Astrocyte of the hippocampus (primary cell): ENCODE results near the gene NFE2.
"Not testable (repeated sequence)": the region's sequence is repeated elsewhere in the genome, so short reads cannot be mapped to it uniquely, and the experiment has no call there.

ENCODE experiments used
- DNase-seq: peaks from one replicate; pipeline ENCODE4 v3.0.0; 2011; ENCODE audit warnings: low read depth, low spot score

Gene NFE2

DNA sequence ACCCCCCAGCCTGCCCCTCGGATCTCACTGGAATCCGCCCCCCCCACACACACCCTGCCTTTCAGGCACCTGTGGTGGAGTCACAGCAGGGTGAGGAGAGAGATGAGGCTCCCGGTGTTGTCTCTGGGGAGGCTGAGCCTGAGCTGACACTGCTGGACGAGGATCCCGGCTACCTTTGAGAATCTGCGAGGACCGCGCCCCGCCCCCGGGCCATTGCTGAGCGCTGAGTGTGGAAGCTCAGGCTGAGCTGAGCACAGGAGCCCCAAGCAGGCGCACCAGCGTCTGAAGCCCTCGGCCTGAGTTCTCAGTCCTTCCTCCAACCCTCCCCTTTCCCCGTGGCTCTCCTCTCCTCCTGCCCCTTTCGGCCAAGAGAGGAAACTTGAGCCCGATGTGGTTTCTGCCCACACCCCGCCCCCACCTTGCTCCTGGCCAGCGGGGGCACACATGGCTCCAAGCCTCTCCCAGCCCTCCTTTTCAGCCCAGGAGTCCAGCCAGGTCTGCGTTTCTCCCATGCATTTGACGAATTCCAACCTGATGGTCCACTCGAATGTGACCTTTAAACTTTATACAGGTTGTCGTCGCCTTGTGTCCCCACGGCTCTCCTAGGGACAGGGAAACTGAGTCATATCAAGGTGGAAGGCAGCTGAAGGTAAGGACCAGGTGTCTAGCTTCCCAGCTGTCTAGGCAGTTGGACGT is at the start of gene NFE2:
Gene NFE2 (minus strand): TSS at position 284 of the 696 bp plus-strand sequence. CDS start 5,767 bp downstream, outside the sequence.
- DNase-seq = peak; percentile 87

DNA sequence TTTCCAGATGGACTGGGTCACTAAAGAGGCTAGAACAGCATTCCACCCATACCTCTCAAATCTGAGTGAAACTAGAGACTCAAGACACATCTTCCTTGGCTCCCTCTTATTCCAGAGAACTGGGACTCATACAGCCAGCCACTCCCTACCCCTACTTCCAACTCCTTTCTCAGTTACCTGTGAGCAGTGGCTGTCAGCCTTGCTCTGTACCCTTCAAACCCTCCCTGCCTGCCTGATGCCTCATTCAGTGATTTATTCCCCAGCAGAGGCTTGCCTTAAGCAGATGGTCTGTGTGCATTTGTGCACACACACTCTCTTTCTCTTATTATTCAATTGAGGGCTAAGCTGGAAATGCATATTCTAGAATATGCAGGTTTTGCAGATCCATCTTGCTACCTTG is 48.9 kb upstream of the NFE2 start:
- no peak for DNase-seq

- no peak for DNase-seq
Observed at GRCh38 chr12:54349036-54349435, 48.2 kb upstream of the NFE2 start.

DNA sequence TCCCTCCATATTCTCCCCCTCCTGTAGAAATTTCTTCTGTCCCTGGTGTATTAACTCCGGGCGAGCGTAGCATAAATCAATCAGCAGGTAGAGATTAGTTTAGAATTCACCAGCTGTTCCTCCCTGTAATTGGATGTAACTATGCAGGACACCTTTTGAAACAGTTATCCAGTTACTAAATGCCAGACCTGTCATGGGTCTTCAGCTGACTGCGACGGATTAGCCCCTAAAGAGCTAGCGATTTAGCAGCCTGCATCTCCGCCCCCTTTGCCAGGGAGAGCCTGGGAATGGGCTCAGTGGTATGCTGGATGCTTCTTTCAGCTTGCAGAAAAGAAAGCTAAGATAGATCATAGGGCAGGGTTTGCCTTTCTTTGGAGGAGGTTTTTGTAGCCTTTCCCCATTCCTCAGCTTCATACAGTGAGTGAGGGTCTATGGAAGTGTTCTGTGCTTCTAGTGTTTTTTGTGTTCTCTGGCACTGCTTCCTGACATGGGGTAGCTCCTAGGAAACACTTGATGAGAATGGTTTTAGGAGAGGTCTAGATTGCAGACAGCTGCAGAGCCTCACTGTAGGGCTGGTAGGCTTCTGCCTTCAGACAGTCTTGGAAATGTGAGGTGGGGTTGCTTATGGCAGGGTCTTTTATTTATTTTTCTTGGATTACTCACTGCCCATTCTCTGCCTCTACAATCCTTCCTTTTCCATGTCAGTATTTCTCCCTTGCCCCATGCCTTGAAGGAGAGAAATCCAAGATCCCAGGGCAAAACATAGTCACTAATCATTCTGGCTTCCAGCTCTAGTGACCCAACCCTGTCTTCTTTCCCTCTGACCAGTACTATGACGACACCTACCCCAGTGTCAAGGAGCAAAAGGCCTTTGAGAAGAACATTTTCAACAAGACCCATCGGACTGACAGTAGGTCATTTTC is 40.8 kb upstream of the NFE2 start:
- DNase-seq = no peak

DNA sequence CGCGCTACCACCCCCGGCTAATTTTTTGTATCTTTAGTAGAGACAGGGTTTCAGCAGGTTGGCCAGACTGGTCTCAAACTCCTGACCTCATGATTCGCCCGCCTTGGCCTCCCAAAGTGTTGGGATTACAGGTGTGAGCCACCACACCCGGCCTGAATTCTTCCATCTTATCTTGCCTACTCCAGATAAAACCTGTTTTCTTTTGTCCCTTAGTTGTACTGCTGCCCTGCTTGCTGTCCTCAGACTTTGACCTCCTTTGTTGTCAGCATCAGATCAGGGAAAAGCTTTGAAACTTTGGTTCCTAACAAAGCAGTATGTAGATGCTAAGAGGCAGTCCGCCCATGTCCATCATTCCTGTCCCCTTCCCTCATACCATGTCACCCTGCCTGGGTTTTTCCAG is 40.0 kb upstream of the NFE2 start:
- no peak for DNase-seq

DNA sequence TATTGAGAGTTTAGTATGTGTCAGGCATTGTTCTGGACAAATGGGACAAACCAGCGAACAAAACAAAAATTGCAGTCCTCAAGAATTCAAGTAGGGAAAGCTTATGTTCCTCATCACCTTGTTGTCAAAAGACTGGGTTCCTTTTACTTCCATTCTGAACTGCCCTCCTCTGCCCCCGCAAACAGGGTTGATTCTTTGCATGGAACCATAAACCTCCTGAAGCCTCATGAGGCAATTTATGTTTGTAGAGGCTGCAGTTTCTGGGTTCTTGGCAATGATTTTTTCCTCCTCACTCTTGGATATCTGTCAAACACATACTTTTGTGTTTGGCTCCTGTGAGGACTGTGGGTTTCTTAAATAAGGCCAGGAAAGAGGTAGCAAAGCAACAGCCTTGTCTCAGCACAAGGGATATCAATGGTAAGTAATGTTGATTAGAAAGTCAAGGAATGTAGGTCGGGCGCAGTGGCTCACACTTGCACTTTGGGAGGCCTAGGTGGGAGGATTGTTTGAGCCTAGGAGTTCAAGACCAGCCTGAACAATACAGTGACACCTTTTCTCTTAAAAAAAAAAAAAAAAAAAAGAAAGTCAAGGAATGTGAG is 38.0 kb upstream of the NFE2 start:
- peak; percentile 77 for DNase-seq

DNA sequence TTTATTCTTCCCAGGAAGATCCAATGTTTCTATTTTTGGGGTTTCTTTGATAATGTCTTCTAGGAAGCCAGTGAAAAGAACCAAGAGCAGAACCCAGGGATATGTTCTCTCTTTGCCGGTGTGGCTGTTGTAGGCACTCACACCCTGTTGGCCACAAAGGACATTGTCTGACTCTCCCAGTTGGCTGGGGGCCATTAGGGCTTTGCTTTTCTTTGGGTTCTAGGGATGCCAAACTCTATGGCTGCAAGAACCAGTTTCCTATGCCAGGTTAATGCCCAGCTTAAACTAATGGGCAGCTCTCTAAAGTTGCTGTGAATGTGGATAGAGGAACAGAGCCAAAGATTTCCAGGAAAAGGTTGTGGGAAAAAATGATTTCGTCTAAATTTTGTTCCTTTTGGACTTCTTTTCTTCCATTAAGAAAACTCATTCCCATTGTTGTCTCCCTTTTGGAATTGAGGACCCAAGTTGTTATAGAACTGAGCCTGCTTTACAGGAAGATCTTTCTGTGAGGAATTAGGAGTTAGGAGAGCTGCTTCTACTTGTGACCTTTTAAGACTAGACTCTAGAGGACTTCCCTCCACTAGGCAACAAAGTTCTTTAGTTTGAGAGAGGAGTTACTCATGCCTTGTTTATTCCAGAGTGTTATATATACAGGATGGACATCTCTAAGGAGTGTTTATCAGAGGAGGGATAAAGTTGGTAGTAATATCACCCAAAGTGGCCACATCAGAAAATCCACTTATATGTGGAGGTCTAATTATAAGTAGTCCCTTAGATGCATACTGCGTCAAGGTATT is 37.2 kb upstream of the NFE2 start:
- peak; percentile 44 for DNase-seq

DNA sequence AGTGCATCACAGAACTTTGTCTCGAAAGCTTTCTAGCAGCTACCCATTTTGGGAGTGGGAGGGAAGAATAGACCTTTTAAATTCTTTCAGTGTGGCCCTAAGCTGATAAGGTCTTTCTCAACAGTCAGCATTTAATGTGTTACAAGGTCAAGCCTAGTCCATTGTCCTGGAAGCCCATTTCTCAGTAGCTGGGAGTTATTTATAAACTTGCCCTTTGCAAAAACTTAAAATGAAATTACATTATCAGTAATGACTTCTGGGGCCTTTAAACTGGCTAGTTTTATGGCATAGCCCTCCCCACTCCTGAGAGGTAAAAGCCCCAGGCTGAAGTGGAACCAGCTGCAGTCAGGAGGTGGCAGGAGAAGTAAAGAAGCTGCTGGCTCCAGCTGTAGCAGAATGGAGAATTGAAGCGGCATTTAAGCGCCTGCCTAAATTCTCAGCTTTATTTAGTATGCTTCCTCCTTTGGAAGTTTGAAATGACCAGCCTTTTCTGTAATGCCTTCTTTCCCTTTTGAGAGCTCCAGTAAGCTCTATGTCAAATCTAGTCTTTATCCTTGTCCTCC is 36.5 kb upstream of the NFE2 start:
- DNase-seq = peak; percentile 14

GRCh38 chr12:54333420-54334034 is 32.7 kb upstream of the NFE2 start:
- no peak for DNase-seq

DNA sequence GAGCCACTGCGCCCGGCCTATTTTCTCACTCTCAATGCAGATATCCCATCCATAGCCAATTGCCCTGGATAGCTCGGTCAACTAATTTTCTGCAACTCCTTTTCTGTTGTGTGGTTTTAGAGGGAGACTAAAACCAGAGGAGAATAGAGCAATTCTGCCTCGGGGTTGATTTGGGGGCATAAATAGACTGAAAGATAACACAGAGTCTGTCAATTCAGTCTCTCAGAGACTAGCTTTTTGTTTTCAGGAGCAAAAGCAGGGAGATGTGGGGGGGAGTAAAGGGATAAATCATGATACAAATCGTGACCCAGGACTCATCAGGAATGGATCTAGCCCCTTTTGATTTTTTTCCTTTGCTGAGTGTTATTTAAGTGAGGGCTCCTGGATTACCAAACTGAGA is 30.6 kb upstream of the NFE2 start:
- no peak for DNase-seq

DNA sequence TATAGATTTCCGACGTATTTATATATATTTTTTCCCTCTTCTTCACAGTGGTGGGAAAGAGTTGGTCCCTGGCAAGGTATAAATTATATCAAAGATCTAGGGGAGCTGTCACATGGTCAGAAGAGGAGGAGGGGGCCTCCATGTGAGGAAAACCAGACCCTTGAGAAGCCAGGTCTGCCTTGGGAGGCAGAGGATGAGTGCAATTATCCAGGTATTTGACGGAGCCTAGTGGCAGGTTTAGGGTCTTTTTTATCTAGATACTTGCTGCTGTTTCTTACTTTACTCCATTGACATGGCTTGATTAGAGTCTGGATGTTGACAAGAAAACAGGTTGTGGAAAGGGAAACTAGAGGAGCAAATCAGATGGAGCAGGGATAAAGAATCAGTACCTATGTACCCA is 29.6 kb upstream of the NFE2 start:
- DNase-seq = no peak

- no peak for DNase-seq
Observed at GRCh38 chr12:54329759-54330158, 28.9 kb upstream of the NFE2 start.

DNA sequence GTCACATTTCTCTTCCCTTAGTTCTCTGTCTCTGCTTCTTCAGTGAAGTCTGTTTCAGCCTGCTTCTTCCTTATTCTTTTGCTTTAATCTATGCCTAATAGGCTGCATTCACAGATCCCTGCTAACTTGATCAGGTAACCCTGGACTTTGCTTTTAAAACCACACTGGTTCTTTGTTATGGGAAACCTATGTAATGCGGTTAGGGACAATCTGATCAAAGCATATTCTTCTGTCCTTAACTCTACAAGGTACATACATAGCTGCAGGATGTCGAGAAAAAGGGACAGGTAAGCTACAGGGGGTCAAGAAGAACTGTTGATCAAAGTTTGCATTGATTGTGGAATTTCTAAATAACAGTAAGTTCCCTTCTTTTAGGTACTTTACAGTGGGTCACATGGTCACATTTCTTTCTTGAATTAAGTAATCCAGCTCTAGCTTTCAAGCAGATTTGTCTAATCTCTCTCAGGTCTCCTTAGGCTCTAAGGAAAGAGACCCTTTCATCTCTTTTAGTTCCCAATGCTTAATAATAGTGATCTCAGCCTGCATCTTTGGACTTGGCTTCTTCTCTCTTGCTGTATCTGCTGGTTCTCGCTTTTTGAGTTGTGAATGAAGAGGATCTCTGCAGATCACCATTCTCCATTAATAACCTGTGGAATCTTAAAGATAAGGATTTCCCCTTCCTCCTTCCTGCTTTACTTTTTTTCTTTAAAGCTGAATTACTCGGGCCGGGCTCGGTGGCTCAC is 28.0 kb upstream of the NFE2 start:
- no peak for DNase-seq

DNA sequence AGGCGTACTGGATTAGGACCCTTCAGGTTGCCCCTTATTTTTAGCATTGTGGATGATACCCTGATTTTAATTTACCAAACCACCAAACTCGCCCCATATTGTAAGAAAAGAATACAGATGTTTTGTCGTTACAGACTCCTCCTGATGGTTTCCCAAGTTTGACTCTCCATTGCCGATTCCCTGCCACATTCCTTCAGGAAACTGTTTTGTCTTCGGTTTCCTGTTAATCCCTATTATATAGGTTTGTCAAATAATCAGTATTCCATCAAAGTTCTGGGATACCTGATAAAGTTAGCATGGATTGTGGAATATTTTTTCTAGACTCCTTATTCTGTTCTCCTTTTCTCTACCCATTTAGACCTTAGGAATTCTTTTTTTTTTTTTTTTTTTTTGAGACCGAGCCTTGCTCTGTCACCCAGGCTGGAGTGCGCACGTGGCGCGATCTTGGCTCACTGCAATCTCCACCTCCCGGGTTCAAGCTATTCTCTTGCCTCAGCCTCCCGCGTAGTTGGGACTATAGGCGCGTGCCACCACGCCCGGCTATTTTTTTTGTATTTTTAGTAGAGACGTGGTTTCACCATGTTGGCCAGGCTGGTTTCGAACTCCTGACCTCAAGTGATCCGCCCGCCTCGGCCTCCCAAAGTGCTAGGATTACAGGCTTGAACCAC is 24.8 kb upstream of the NFE2 start:
- not testable (repeated sequence) for DNase-seq

- DNase-seq = peak; percentile 99
Observed at GRCh38 chr12:54324617-54325441, 24.0 kb upstream of the NFE2 start, which contains the start of gene COPZ1. COPZ1 (plus strand) TSS chr12:54325131; CDS start chr12:54325164, 33 bp downstream.

GRCh38 chr12:54321363-54321762 is 20.5 kb upstream of the NFE2 start:
- DNase-seq = no peak

- DNase-seq = not testable (repeated sequence)
Observed at GRCh38 chr12:54312309-54312708, 11.5 kb upstream of the NFE2 start.

- no peak for DNase-seq
Observed at GRCh38 chr12:54311051-54311450, 10.2 kb upstream of the NFE2 start.
